Measurements from ENCODE around the gene MRPL14.

- TF ChIP-seq CTCF (conservative IDR thresholded peaks at IDR 0.05; ENCODE audit: low read depth, low read length) (no peak), MAZ (IDR thresholded peaks at IDR 0.05; ENCODE audit: borderline replicate concordance, low read depth, low read length) (no peak), BHLHE40 (IDR thresholded peaks at IDR 0.05; ENCODE audit: low read depth, low read length) (no peak), POLR2A (IDR thresholded peaks at IDR 0.05; ENCODE audit: low read depth, low read length) (no peak), CEBPB (IDR thresholded peaks at IDR 0.05; ENCODE audit: low read depth, low read length) (no peak), MAFK (IDR thresholded peaks at IDR 0.05; ENCODE audit: low read depth, low read length) (no peak), MXI1 (IDR thresholded peaks at IDR 0.05; ENCODE audit: borderline replicate concordance, low read depth, low read length) (no peak), FOS (IDR thresholded peaks at IDR 0.05; ENCODE audit: low read depth, low read length) (no peak), RAD21 (IDR thresholded peaks at IDR 0.05; ENCODE audit: low read length) (no peak), RFX5 (IDR thresholded peaks at IDR 0.05; ENCODE audit: low read depth, low read length) (no peak)
- TF ChIP-seq, protein P1, sequence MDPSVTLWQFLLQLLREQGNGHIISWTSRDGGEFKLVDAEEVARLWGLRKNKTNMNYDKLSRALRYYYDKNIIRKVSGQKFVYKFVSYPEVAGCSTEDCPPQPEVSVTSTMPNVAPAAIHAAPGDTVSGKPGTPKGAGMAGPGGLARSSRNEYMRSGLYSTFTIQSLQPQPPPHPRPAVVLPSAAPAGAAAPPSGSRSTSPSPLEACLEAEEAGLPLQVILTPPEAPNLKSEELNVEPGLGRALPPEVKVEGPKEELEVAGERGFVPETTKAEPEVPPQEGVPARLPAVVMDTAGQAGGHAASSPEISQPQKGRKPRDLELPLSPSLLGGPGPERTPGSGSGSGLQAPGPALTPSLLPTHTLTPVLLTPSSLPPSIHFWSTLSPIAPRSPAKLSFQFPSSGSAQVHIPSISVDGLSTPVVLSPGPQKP (IDR thresholded peaks at IDR 0.05; ENCODE audit: borderline replicate concordance, low read depth, low read length) = no peak
- TF ChIP-seq, protein P2, sequence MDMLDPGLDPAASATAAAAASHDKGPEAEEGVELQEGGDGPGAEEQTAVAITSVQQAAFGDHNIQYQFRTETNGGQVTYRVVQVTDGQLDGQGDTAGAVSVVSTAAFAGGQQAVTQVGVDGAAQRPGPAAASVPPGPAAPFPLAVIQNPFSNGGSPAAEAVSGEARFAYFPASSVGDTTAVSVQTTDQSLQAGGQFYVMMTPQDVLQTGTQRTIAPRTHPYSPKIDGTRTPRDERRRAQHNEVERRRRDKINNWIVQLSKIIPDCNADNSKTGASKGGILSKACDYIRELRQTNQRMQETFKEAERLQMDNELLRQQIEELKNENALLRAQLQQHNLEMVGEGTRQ (IDR thresholded peaks at IDR 0.05; ENCODE audit: low read depth, low read length) = no peak
These were observed 18.0 kb downstream of the MRPL14 start for GRCh38 chr6:44109212-44109611.

All from IMR-90 (cell line).